SK-N-SH treated with all-trans-retinoic acid at 6 μM for 48 hours (cell line): ENCODE data around the gene TSPAN9.
A peak's percentile ranks its signal among the peaks of the same experiment; 100 is the strongest.

Experiments used
- ATAC-seq: fragments of 200-7000 bp; cut with Tn5 transposase; 3 replicates; pipeline ENCODE4 v1.9.1; 2020; ENCODE audit warnings: mild to moderate bottlenecking, moderate library complexity
- BACH2 ChIP-seq: fragments of 250-450 bp; sonication (Bioruptor Pico); IDR thresholded peaks from 2 replicates; pipeline ENCODE4 v1.9.0; 2021; ENCODE audit warnings: mild to moderate bottlenecking, borderline replicate concordance
- CREB5 ChIP-seq: fragments of 250-450 bp; sonication (Bioruptor Pico); IDR thresholded peaks from 2 replicates; pipeline ENCODE4 v1.5.1; 2020; ENCODE audit warnings: low read depth, mild to moderate bottlenecking, moderate library complexity
- ESRRG ChIP-seq: fragments of 250-450 bp; sonication (Bioruptor Pico); IDR thresholded peaks from 2 replicates; pipeline ENCODE4 v1.6.1; 2021; ENCODE audit warnings: mild to moderate bottlenecking
- GLIS3 ChIP-seq: fragments of 250-450 bp; sonication (Bioruptor Pico); IDR thresholded peaks from 2 replicates; pipeline ENCODE4 v1.5.0; 2020; ENCODE audit warnings: mild to moderate bottlenecking, moderate library complexity
- ISL1 ChIP-seq: fragments of 250-450 bp; sonication (Bioruptor Pico); IDR thresholded peaks from 2 replicates; pipeline ENCODE4 v2.1.2; 2022; ENCODE audit warnings: mild to moderate bottlenecking, moderate library complexity
- OSR1 ChIP-seq: fragments of 250-450 bp; sonication (Bioruptor Pico); IDR thresholded peaks from 2 replicates; pipeline ENCODE4 v1.8.0; 2022; ENCODE audit warnings: moderate library complexity, mild to moderate bottlenecking, inconsistent platforms
- PATZ1 ChIP-seq: fragments of 250-450 bp; sonication (Bioruptor Pico); IDR thresholded peaks from 2 replicates; pipeline ENCODE4 v1.8.0; 2020; ENCODE audit warnings: mild to moderate bottlenecking, moderate library complexity, borderline replicate concordance
- POU6F1 ChIP-seq: fragments of 250-450 bp; sonication (Bioruptor Pico); IDR thresholded peaks from 2 replicates; pipeline ENCODE4 v1.8.0; 2021; ENCODE audit warnings: low read depth, mild to moderate bottlenecking, moderate library complexity, borderline replicate concordance
- PPARA ChIP-seq: fragments of 250-450 bp; sonication (Bioruptor Pico); IDR thresholded peaks from 2 replicates; pipeline ENCODE4 v1.5.0; 2020; ENCODE audit warnings: mild to moderate bottlenecking, borderline replicate concordance
- RARB ChIP-seq: fragments of 250-450 bp; sonication (Bioruptor Pico); IDR thresholded peaks from 2 replicates; pipeline ENCODE4 v1.8.0; 2021; ENCODE audit warnings: mild to moderate bottlenecking, moderate library complexity
- TCF4 ChIP-seq: fragments of 250-450 bp; sonication (Bioruptor Pico); IDR thresholded peaks from 2 replicates; pipeline ENCODE4 v1.8.0; 2021; ENCODE audit warnings: mild to moderate bottlenecking, moderate library complexity, borderline replicate concordance
- TSHZ2 ChIP-seq: fragments of 250-450 bp; sonication (Bioruptor Pico); IDR thresholded peaks from 2 replicates; pipeline ENCODE4 v1.5.0; 2020; ENCODE audit warnings: mild to moderate bottlenecking, moderate library complexity
- ZC3H10 ChIP-seq: fragments of 250-450 bp; sonication (Bioruptor Pico); IDR thresholded peaks from 2 replicates; pipeline ENCODE4 v1.5.1; 2021; ENCODE audit warnings: mild to moderate bottlenecking, moderate library complexity
- ZFP30 ChIP-seq: fragments of 450-650 bp; formaldehyde crosslinking; IDR thresholded peaks from 2 replicates; pipeline ENCODE4 v1.5.0; 2022; ENCODE audit warnings: mild to moderate bottlenecking, moderate library complexity
- ZNF565 ChIP-seq: fragments of 450-650 bp; formaldehyde crosslinking; conservative IDR thresholded peaks from 2 replicates; pipeline ENCODE4 v1.5.0; 2020; ENCODE audit warnings: low read depth, mild to moderate bottlenecking, moderate library complexity
- ZNF8 ChIP-seq: fragments of 450-650 bp; formaldehyde crosslinking; IDR thresholded peaks from 2 replicates; pipeline ENCODE4 v1.5.0; 2020; ENCODE audit warnings: mild to moderate bottlenecking, moderate library complexity

Gene TSPAN9

GRCh38 chr12:3292677-3293412 lies 215.7 kb downstream of the TSPAN9 start (continued):
- TF ChIP-seq POU6F1 (CRISPR knock-in tag) (no peak), OSR1 (CRISPR knock-in tag) (no peak), ZNF8 (CRISPR knock-in tag) (no peak)

GRCh38 chr12:3293446-3294161 lies 216.4 kb downstream of the TSPAN9 start:
- TF ChIP-seq OSR1 (CRISPR knock-in tag) (no peak), ZNF565 (CRISPR knock-in tag) (no peak), ZFP30 (no peak), TSHZ2 (CRISPR knock-in tag) (no peak)
- peak; percentile 20 for ATAC-seq

GRCh38 chr12:3294481-3294911 lies 217.3 kb downstream of the TSPAN9 start:
- TF ChIP-seq ZC3H10 (CRISPR knock-in tag) (no peak), ZNF565 (CRISPR knock-in tag) (no peak), ISL1 (CRISPR knock-in tag) (no peak), RARB (CRISPR knock-in tag) (no peak), CREB5 (no peak), ESRRG (CRISPR knock-in tag) (no peak), GLIS3 (no peak), BACH2 (CRISPR knock-in tag) (no peak), ZNF8 (CRISPR knock-in tag) (no peak), TSHZ2 (CRISPR knock-in tag) (no peak), PPARA (CRISPR knock-in tag) (no peak), PATZ1 (no peak), TCF4 (CRISPR knock-in tag) (no peak; the same call in 1 of the 2 replicates), OSR1 (CRISPR knock-in tag) (no peak)
- TF ChIP-seq, all 23 proteins: peak for 0
- peak; percentile 6; the same call in 2 of the 3 replicates for ATAC-seq
